Glomerular endothelial cell (primary cell): Measurements from ENCODE around the gene GPD2. TPM values are rescaled to one million over a fixed set of nuclear protein-coding genes. Genes with fewer than 3 reads are reported as not detected.

Experiments used
- DNase-seq: peaks from one replicate; pipeline ENCODE4 v3.0.0-alpha.2; 2011; ENCODE audit warnings: low read depth, low spot score; ENCODE audit errors: extremely low read depth
- total RNA-seq: library from RNA; depleted of rRNA; stranded (reverse); fragments of >200 nt; gene quantifications from 2 replicates; pipeline ENCODE4 v1.2.3, GENCODE V29; 2015

Gene GPD2
- total RNA-seq, result 16.5 and 19.7 TPM in 2 replicates

DNA sequence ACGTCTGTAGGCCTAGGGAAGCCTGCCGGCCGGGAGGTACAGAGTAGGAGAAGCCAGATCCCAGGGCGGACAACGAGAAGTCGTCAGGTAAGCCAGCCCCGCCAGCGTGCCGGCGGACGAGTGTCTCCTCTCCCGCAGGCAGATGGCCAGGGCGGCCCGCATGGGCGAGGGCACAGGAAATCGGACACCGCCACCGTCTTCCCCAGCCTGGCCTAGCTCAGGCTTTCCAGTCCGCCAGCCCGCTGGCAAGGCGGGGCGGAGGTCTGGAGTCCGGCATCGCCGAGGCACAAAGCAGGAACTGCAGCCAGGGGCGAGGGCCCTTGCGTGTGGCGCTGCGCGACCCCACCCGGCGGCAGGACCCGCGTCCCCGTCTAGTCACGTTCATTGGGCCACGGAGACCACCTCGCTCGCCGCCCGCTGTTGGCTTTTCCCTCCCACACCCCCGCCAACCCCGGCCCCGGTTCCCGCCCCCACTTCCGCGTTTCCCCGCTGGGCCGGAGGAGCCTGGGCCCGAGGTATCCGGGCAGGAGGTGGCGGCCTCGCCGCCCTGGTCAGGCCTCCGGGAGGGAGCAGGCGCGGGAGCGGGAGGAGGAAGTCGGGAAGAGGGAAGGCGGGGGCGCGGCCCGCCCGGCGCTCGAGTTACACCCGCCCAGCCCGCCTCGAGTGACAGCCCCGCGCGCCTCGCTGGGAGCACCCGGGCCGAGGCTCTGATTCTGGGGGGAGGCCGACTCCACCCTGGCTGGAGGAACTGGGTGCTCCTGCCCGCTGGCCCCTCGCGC is at the start of gene GPD2:
GPD2 (plus strand) TSS at position 662 of the 779 bp plus-strand sequence. CDS start 39,727 bp downstream, outside the sequence.
- DNase-seq, result no peak

- no peak for DNase-seq
These were observed 42.0 kb upstream of the GPD2 start for GRCh38 chr2:156394033-156394741.

GRCh38 chr2:156396126-156396525 is 40.1 kb upstream of the GPD2 start:
- DNase-seq, result no peak

GRCh38 chr2:156397229-156397628 is 39.0 kb upstream of the GPD2 start:
- no peak for DNase-seq

GRCh38 chr2:156398176-156398575 is 38.0 kb upstream of the GPD2 start:
- DNase-seq, result no peak

GRCh38 chr2:156399224-156399949 is 36.8 kb upstream of the GPD2 start:
- DNase-seq, result no peak

DNA sequence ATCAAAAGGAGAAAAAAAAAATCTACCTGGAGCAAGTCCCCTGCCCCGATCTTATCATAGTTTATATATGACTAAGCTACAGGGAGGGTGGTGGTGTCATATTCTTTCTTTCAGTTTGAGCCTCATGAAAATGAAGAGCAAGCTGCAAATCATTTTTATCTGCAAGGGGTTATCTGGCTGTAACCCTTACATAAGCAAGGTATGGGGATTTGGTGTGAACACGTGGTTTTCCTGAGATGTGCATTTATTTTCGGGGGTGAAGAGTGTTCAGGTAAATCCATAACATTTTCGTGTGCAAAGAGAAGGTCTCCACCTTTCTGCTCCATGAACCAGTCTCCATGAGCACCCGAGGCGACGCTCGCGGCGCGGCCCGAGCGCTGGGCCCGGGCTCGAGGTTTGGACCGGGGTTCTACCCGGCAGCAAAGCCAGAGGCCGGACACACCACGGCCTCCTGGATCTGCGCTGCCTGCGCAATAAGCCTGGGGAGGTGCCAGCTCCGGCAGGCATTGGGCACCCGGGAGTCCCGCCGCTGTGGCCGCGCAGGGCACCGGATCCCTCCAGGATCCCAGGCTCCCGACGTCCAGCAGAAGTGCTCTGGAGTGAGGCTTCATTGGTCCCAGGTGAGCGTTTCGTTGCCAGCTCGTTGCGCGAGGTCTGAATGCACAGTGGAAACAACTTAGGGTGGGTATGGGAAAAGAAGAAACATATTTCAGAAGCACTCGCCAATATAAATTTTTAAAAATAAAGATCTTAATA is 36.1 kb upstream of the GPD2 start:
- DNase-seq, result peak; percentile 1

- DNase-seq, result peak; percentile 81
These were observed 35.2 kb upstream of the GPD2 start for GRCh38 chr2:156400706-156401678.

DNA sequence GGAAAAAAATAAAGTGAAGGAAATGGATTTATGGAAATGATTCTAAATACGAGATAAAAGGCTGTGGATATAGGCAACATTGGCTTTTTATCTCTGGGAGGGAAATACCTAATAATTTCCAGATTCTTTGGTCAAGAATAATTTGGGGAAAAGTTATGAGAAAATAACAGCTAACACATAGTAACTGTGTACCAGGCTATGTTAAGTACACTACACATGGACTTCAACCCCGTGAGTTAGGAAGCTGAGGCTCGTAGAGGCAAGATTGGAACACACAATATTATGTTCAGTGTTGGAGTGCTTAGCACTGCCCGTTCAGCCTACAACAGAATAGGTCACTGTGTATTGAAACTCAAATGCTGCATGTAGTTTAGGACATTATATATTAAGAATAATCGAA is 34.3 kb upstream of the GPD2 start:
- no peak for DNase-seq

DNA sequence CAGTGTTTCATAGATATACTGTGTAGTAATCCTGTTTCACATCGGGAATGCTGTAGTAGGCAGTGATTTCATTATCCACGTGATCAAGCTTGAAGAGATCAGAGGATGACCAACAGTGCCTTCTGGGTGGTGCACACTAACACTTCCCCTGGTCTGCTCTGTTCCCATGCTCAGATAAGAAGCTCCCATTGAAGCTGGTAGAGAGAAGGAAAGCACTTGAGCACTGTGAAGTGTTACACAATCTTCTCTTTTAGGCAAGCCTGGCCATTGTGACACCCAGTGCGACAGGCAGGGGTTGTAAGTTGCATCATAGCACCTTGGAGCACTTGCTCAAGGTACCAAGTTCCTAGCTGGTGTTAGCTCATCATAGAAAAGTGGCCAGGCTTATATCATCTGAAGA is 30.6 kb upstream of the GPD2 start:
- DNase-seq, result no peak

GRCh38 chr2:156411835-156412234 is 24.3 kb upstream of the GPD2 start:
- no peak for DNase-seq

- no peak for DNase-seq
These were observed 14.3 kb upstream of the GPD2 start for GRCh38 chr2:156421851-156422250.

DNA sequence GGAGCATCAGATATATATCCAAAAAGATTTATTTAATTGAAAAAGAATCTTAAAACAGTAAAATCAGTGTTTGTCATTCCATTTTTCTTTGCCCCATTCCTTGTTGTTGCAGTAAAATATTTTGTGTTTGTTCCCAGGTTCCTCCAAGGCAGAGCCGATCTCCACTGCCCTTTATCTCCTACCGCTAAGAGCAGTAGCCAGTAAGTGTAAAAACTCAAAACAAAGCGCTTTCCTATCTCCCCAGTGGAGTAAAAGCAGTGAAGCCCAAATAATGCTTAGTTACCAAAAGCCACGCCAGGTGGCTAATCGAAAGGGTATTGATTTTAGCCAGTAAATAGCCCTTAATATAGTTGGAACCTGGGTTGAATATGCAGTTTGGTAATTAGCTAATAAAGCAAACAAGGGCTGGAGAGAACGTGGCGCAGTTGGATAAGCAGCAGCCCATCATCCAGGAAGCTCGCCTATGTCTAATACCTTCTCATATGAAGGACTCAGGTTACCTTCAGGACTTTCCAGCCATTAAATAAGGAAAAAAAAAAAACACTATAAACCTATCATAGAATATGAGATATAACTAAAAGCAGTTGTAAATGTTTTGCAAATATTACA is 12.4 kb upstream of the GPD2 start:
- DNase-seq, result no peak

GRCh38 chr2:156427074-156427473 is 9.1 kb upstream of the GPD2 start:
- no peak for DNase-seq

DNA sequence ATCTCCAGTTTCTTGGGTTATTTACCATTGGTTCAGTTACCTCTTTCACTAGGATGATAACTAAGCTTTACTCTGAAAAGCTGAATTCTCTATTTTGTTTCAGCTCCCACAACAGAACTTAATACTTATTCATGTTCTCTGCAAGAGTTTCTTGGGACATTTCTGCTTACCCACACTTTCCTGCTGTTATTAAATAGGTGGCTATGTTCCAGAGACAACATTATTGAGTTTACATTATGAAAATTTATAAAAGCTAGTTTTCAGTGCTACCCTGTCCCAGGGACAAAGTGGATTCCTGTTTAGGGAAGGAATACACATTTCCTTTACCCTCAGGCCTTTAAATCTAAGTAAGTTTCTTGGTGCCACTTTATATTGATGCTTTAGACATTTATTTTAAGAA is 7.0 kb upstream of the GPD2 start:
- no peak for DNase-seq

DNA sequence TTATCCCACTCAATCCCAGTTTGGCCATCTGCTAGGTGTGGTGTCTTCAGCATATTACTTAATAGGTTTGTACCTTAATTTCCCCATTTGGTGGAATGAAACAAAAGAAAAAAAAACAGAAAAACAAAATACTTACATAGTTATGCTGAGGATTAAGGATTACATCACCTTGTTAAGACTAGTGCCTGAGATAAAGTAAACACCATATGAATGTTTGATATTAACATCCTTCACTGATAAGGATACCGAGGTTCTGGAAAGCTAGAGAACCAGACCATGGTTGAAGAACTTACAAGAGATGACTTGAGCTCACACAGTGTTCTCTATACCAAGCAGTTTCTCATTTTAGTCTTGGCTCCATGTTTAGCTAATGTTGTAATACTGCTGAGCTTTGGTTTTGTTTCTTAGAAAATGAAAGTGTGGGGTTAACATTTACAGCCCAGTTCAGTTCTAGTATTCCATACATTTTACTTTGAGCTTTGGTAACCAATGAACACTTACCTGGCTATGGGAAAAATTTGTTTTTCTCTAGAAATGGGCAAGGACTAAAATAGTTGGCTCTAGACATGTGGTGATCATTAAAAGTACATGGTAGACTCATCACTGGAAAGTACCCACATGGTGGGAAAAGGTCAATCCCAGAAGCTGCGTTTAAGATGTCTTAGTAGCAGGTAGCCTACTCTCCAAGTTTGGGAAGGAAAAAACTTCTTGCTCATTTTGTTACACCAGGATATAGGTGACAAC is 5.8 kb upstream of the GPD2 start:
- no peak for DNase-seq

GRCh38 chr2:156430980-156431358 is 5.2 kb upstream of the GPD2 start:
- no peak for DNase-seq

DNA sequence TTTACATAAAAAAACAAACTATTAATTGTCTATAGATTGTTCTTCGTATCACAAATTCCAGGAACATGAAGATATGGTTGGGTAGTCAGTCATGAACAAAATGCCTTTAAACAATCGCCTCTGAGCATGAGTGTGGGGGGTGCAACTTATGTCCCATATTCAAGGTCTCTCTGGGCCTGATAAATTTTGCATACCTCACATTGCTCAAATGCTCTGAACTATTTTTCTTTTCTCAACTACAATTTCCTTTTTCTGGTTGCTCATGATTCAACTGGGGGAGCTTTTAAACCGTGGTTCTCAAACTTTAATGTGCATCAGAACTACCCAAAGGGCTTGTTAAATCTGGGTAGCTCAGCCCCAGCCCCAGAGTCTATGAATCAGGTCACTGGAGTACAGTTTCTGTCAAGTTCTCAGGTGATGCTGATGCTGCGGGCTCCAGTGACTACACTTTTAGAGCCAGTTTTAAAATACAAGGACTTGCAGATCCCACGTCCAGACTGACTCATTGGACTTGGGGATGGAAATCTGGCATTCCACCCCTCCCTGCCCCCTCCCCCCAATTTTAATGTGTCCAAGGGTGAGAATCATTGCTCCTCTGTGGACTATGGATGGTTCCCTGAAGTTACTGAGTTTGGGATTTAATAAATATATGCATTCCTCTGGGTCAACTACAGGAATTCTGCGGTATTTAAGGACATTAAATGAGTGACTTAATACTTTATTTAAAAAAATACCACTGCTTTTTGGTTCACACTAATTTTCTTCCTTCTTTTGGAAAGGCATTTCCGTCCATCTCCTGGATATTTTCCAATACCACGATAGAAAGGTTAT is 1.5 kb upstream of the GPD2 start:
- no peak for DNase-seq
